ENCODE data around the gene DIAPH2.

The DIAPH2 gene

GRCh38 chrX:97538745-97539144, 854.1 kb downstream of the DIAPH2 start:
- ChIA-PET CTCF (no interaction called here), POLR2A (no interaction called here)
- DNase-seq (ENCODE audit: extremely low spot score): no peak
- no peak for TF ChIP-seq LEF1 (IDR thresholded peaks at IDR 0.05; ENCODE audit: borderline replicate concordance)
- no peak for TF ChIP-seq ELF4 (IDR thresholded peaks at IDR 0.05)
- TF ChIP-seq FOXM1 (IDR thresholded peaks at IDR 0.05; ENCODE audit: borderline replicate concordance): no peak
- TF ChIP-seq HDGF (IDR thresholded peaks at IDR 0.05; ENCODE audit: borderline replicate concordance): no peak

GRCh38 chrX:97539970-97540519, 855.4 kb downstream of the DIAPH2 start:
- POLR2A ChIA-PET: no interaction called here

GRCh38 chrX:97547877-97548578, 863.4 kb downstream of the DIAPH2 start:
- CTCF ChIA-PET: no interaction called here
- DNase-seq (ENCODE audit: extremely low spot score): no peak
- POLR2A ChIA-PET: no interaction called here
- TF ChIP-seq TARDBP (IDR thresholded peaks at IDR 0.05) (no peak), LEF1 (IDR thresholded peaks at IDR 0.05; ENCODE audit: borderline replicate concordance) (no peak), SP1 (IDR thresholded peaks at IDR 0.05) (no peak), ELF4 (IDR thresholded peaks at IDR 0.05) (no peak), FOXM1 (IDR thresholded peaks at IDR 0.05; ENCODE audit: borderline replicate concordance) (no peak), ARNT (IDR thresholded peaks at IDR 0.05) (no peak)

More at GRCh38 chrX:97539970-97540519, 855.4 kb downstream of the DIAPH2 start:
- CTCF ChIA-PET: no interaction called here
- no peak for TF ChIP-seq SUZ12 (IDR thresholded peaks at IDR 0.05)
- no peak for TF ChIP-seq FOXA1 (IDR thresholded peaks at IDR 0.05)
- no peak for TF ChIP-seq FOXM1 (IDR thresholded peaks at IDR 0.05; ENCODE audit: borderline replicate concordance)
- no peak for TF ChIP-seq ELF4 (IDR thresholded peaks at IDR 0.05)
- TF ChIP-seq HDGF (IDR thresholded peaks at IDR 0.05; ENCODE audit: borderline replicate concordance): no peak
- no peak for TF ChIP-seq LEF1 (IDR thresholded peaks at IDR 0.05; ENCODE audit: borderline replicate concordance)
- no peak for TF ChIP-seq FOXK2 (IDR thresholded peaks at IDR 0.05)
- no peak for TF ChIP-seq ZNF384 (IDR thresholded peaks at IDR 0.05)
- no peak for TF ChIP-seq CTBP1 (IDR thresholded peaks at IDR 0.05; ENCODE audit: borderline replicate concordance)
- TF ChIP-seq BHLHE40 (IDR thresholded peaks at IDR 0.05; ENCODE audit: borderline replicate concordance): no peak
- no peak for TF ChIP-seq PKNOX1 (IDR thresholded peaks at IDR 0.05)
- TF ChIP-seq SP1 (IDR thresholded peaks at IDR 0.05): no peak
- TF ChIP-seq L3MBTL2 (conservative IDR thresholded peaks at IDR 0.05): no peak
- DNase-seq (ENCODE audit: extremely low spot score): no peak

GRCh38 chrX:97551821-97552220, 867.2 kb downstream of the DIAPH2 start:
- TF ChIP-seq CTBP1 (IDR thresholded peaks at IDR 0.05; ENCODE audit: borderline replicate concordance): no peak
- no peak for TF ChIP-seq FOXK2 (IDR thresholded peaks at IDR 0.05)
- ChIA-PET POLR2A (no interaction called here), CTCF (no interaction called here)
- no peak for DNase-seq (ENCODE audit: extremely low spot score)

- ChIA-PET CTCF (no interaction called here), POLR2A (no interaction called here)
- TF ChIP-seq ELF4 (IDR thresholded peaks at IDR 0.05) (no peak), FOXK2 (IDR thresholded peaks at IDR 0.05) (no peak), CTBP1 (IDR thresholded peaks at IDR 0.05; ENCODE audit: borderline replicate concordance) (no peak), BHLHE40 (IDR thresholded peaks at IDR 0.05; ENCODE audit: borderline replicate concordance) (no peak), ZNF384 (IDR thresholded peaks at IDR 0.05) (no peak), NFRKB (IDR thresholded peaks at IDR 0.05) (no peak), FOXM1 (IDR thresholded peaks at IDR 0.05; ENCODE audit: borderline replicate concordance) (no peak), ARNT (IDR thresholded peaks at IDR 0.05) (no peak), LEF1 (IDR thresholded peaks at IDR 0.05; ENCODE audit: borderline replicate concordance) (no peak), SUZ12 (IDR thresholded peaks at IDR 0.05) (no peak), PKNOX1 (IDR thresholded peaks at IDR 0.05) (no peak), SP1 (IDR thresholded peaks at IDR 0.05) (no peak), HDGF (IDR thresholded peaks at IDR 0.05; ENCODE audit: borderline replicate concordance) (no peak), TARDBP (IDR thresholded peaks at IDR 0.05) (no peak), FOXA1 (IDR thresholded peaks at IDR 0.05) (no peak), L3MBTL2 (conservative IDR thresholded peaks at IDR 0.05) (no peak)
- DNase-seq (ENCODE audit: extremely low spot score): no peak
Observed at GRCh38 chrX:97553833-97554232, 869.2 kb downstream of the DIAPH2 start.

GRCh38 chrX:97556359-97556758, 871.7 kb downstream of the DIAPH2 start:
- POLR2A ChIA-PET: no interaction called here

More at GRCh38 chrX:97556359-97556758, 871.7 kb downstream of the DIAPH2 start:
- no peak for DNase-seq (ENCODE audit: extremely low spot score)
- no peak for TF ChIP-seq ELF4 (IDR thresholded peaks at IDR 0.05)
- no peak for TF ChIP-seq SP1 (IDR thresholded peaks at IDR 0.05)
- TF ChIP-seq FOXA1 (IDR thresholded peaks at IDR 0.05): no peak
- no peak for TF ChIP-seq FOXK2 (IDR thresholded peaks at IDR 0.05)
- no peak for TF ChIP-seq ARNT (IDR thresholded peaks at IDR 0.05)
- no peak for TF ChIP-seq HDGF (IDR thresholded peaks at IDR 0.05; ENCODE audit: borderline replicate concordance)
- TF ChIP-seq SUZ12 (IDR thresholded peaks at IDR 0.05): no peak
- no peak for TF ChIP-seq CTBP1 (IDR thresholded peaks at IDR 0.05; ENCODE audit: borderline replicate concordance)
- no peak for TF ChIP-seq LEF1 (IDR thresholded peaks at IDR 0.05; ENCODE audit: borderline replicate concordance)
- no peak for TF ChIP-seq L3MBTL2 (conservative IDR thresholded peaks at IDR 0.05)
- no peak for TF ChIP-seq ZNF384 (IDR thresholded peaks at IDR 0.05)
- TF ChIP-seq NFRKB (IDR thresholded peaks at IDR 0.05): no peak
- no peak for TF ChIP-seq BHLHE40 (IDR thresholded peaks at IDR 0.05; ENCODE audit: borderline replicate concordance)
- no peak for TF ChIP-seq TARDBP (IDR thresholded peaks at IDR 0.05)
- TF ChIP-seq FOXM1 (IDR thresholded peaks at IDR 0.05; ENCODE audit: borderline replicate concordance): no peak
- TF ChIP-seq PKNOX1 (IDR thresholded peaks at IDR 0.05): no peak
- CTCF ChIA-PET: no interaction called here
